Smooth muscle cell (in vitro differentiated cells): Measurements from ENCODE around the gene MYL12A. TPM values are rescaled to one million over a fixed set of nuclear protein-coding genes. Genes with fewer than 3 reads are reported as not detected.

Experiments
- DNase-seq: peaks from one replicate; lab custom pipeline; 2025; ENCODE audit not compliant: unreplicated experiment; lab: John Stamatoyannopoulos, UW
- H2AFZ ChIP-seq: fragments of 200-600 bp; sonication (generic); 2 replicates; pipeline ENCODE4 v1.6.0; 2016; ENCODE audit warnings: antibody characterized with exemption, low read depth, mild to moderate bottlenecking
- H3F3A ChIP-seq: fragments of 200-600 bp; sonication (generic); 2 replicates; pipeline ENCODE4 v1.6.0; 2017; ENCODE audit warnings: antibody characterized with exemption, low read depth
- H3K27ac ChIP-seq: fragments of 200-600 bp; sonication (generic); 2 replicates; pipeline ENCODE4 v1.5.1; 2016; ENCODE audit warnings: low read depth, mild to moderate bottlenecking
- H3K27me3 ChIP-seq: fragments of 200-600 bp; sonication (generic); 2 replicates; pipeline ENCODE4 v1.6.1; 2016; ENCODE audit warnings: low read depth, mild to moderate bottlenecking
- H3K36me3 ChIP-seq: fragments of 200-600 bp; sonication (generic); 2 replicates; pipeline ENCODE4 v1.5.1; 2016; ENCODE audit warnings: low read depth
- H3K4me1 ChIP-seq: fragments of 200-600 bp; sonication (generic); 2 replicates; pipeline ENCODE4 v1.5.1; 2016; ENCODE audit warnings: low read depth
- H3K4me2 ChIP-seq: fragments of 200-600 bp; sonication (generic); 2 replicates; pipeline ENCODE4 v1.6.0; 2016; ENCODE audit warnings: mild to moderate bottlenecking
- H3K4me3 ChIP-seq: fragments of 200-600 bp; sonication (generic); 2 replicates; pipeline ENCODE4 v1.5.1; 2016; ENCODE audit warnings: mild to moderate bottlenecking
- H3K79me2 ChIP-seq: fragments of 200-600 bp; sonication (generic); 2 replicates; pipeline ENCODE4 v1.6.0; 2016; ENCODE audit warnings: low read depth, mild to moderate bottlenecking
- H3K9ac ChIP-seq: fragments of 200-600 bp; sonication (generic); 2 replicates; pipeline ENCODE4 v1.6.0; 2016; ENCODE audit warnings: low read depth
- H3K9me3 ChIP-seq: fragments of 200-600 bp; sonication (generic); replicated peaks from 2 replicates; pipeline ENCODE4 v1.5.1; 2016; ENCODE audit warnings: low read depth
- H4K20me1 ChIP-seq: fragments of 200-600 bp; sonication (generic); 2 replicates; pipeline ENCODE4 v1.6.0; 2016; ENCODE audit warnings: low read depth
- CTCF ChIP-seq: fragments of 200-600 bp; sonication (generic); IDR thresholded peaks from 2 replicates; pipeline ENCODE4 v1.5.1; 2017; ENCODE audit warnings: borderline replicate concordance, mild to moderate bottlenecking, antibody characterized with exemption; ENCODE audit not compliant: insufficient read depth, poor library complexity, severe bottlenecking
- WGBS: methylation state at CpG from one replicate; pipeline ENCODE4 v1.1.7; 2016; ENCODE audit warnings: low lambda C conversion rate; 5-methylcytosine and 5-hydroxymethylcytosine counted together
- polyA plus RNA-seq: library from polyadenylated mRNA; unstranded; fragments of >200 nt; fragmentation: Nextera tagmentation; extraction: Ambion mirVana; gene quantifications from 2 replicates; pipeline ENCODE4 v1.2.1, GENCODE V29; 2016
- total RNA-seq: library from RNA; depleted of rRNA; stranded (reverse); fragments of >200 nt; gene quantifications from 2 replicates; pipeline ENCODE4 v1.2.3, GENCODE V29; 2014

The MYL12A gene
- total and polyA plus RNA-seq, 2 experiments from 2014 or later = 777 to 953 TPM

GRCh38 chr18:3238742-3239141 is 8.9 kb upstream of the MYL12A start:
- no peak for TF ChIP-seq CTCF
- DNase-seq = no peak
- H3K4me1 ChIP-seq = no peaks in the 10 kb centered on the region
- H3K79me2 ChIP-seq = no peaks in the 10 kb centered on the region
- no peak overlapping the region for H3K4me2 ChIP-seq
- no peak overlapping the region for H2AFZ ChIP-seq
- WGBS = 84% methylated on average over 2 of the region's 2 CpGs
- H3K4me3 ChIP-seq = no peak overlapping the region
- H3F3A ChIP-seq = no peaks in the 10 kb centered on the region
- no peaks in the 10 kb centered on the region for H3K36me3 ChIP-seq
- H3K27ac ChIP-seq = no peak overlapping the region
- H3K9me3 ChIP-seq = no peaks in the 10 kb centered on the region
- no peak overlapping the region for H3K9ac ChIP-seq
- no peaks in the 10 kb centered on the region for H4K20me1 ChIP-seq
- no peaks in the 10 kb centered on the region for H3K27me3 ChIP-seq

- Histone ChIP-seq H2AFZ (no peak overlapping the region), H3K4me2 (peak overlapping the region; percentile 89), H3K9ac (no peak overlapping the region)
Observed at GRCh38 chr18:3245185-3245564, 2.4 kb upstream of the MYL12A start.

GRCh38 chr18:3245853-3246634 is 1.6 kb upstream of the MYL12A start:
- Histone ChIP-seq H2AFZ (peak overlapping the region; percentile 64), H3K4me3 (peak overlapping the region; percentile 90), H3K4me1 (peaks cover 26% of the 10 kb centered on the region), H3F3A (peaks cover 8% of the 10 kb centered on the region), H3K27ac (peak overlapping the region; percentile 96), H3K79me2 (peaks cover 34% of the 10 kb centered on the region), H3K36me3 (no peaks in the 10 kb centered on the region), H3K27me3 (no peaks in the 10 kb centered on the region), H4K20me1 (peaks cover 27% of the 10 kb centered on the region), H3K4me2 (peak overlapping the region; percentile 89), H3K9me3 (no peaks in the 10 kb centered on the region), H3K9ac (peak overlapping the region; percentile 60)
- peak; percentile 94 for TF ChIP-seq CTCF
- peak; percentile 37 for DNase-seq
- WGBS = 11% methylated on average over 29 of the region's 29 CpGs

More at GRCh38 chr18:3245185-3245564, 2.4 kb upstream of the MYL12A start:
- peak overlapping the region; percentile 90 for H3K4me3 ChIP-seq
- H4K20me1 ChIP-seq = peaks cover 20% of the 10 kb centered on the region
- 78% methylated on average over 1 of the region's 1 CpG for WGBS
- no peak for DNase-seq
- H3K4me1 ChIP-seq = peaks cover 20% of the 10 kb centered on the region
- no peak for TF ChIP-seq CTCF
- H3K79me2 ChIP-seq = peaks cover 26% of the 10 kb centered on the region
- no peaks in the 10 kb centered on the region for H3K36me3 ChIP-seq
- no peak overlapping the region for H3K27ac ChIP-seq
- peaks cover 8% of the 10 kb centered on the region for H3F3A ChIP-seq
- H3K27me3 ChIP-seq = no peaks in the 10 kb centered on the region
- H3K9me3 ChIP-seq = no peaks in the 10 kb centered on the region

- H3K9me3 ChIP-seq = no peaks in the 10 kb centered on the region
- peaks cover 41% of the 10 kb centered on the region for H3K79me2 ChIP-seq
- TF ChIP-seq CTCF = no peak
- H3K36me3 ChIP-seq = no peaks in the 10 kb centered on the region
- no peaks in the 10 kb centered on the region for H3K27me3 ChIP-seq
- H4K20me1 ChIP-seq = peaks cover 34% of the 10 kb centered on the region
- H3K4me2 ChIP-seq = peak overlapping the region; percentile 89
- peaks cover 33% of the 10 kb centered on the region for H3K4me1 ChIP-seq
- peak overlapping the region; percentile 90 for H3K4me3 ChIP-seq
- H3F3A ChIP-seq = peaks cover 8% of the 10 kb centered on the region
- WGBS = 19% methylated on average over 23 of the region's 23 CpGs
- peak; percentile 12 for DNase-seq
- H2AFZ ChIP-seq = peak overlapping the region; percentile 64
- peak overlapping the region; percentile 96 for H3K27ac ChIP-seq
- peak overlapping the region; percentile 60 for H3K9ac ChIP-seq
Observed at GRCh38 chr18:3246635-3247239, 864 bp upstream of the MYL12A start.
